MM.1S (cell line): Measurements from ENCODE around the gene PDLIM5.

Source experiments
- DNase-seq: peaks from one replicate; pipeline ENCODE4 v3.0.0-alpha.2; 2015
- H2AFZ ChIP-seq: fragments of 300-600 bp; sonication (generic); 2 replicates; pipeline ENCODE4 v1.6.0; 2016; ENCODE audit warnings: antibody characterized with exemption, low read length
- H3F3A ChIP-seq: fragments of 300-600 bp; sonication (generic); 2 replicates; pipeline ENCODE4 v1.6.1; 2016; ENCODE audit warnings: mild to moderate bottlenecking, antibody characterized with exemption, low read length, moderate library complexity, mixed read lengths; ENCODE audit not compliant: insufficient read depth
- H3K27ac ChIP-seq: fragments of 300-600 bp; sonication (generic); 2 replicates; pipeline ENCODE4 v1.5.1; 2016; ENCODE audit warnings: mild to moderate bottlenecking, low read length
- H3K27me3 ChIP-seq: fragments of 300-600 bp; sonication (generic); replicated peaks from 2 replicates; pipeline ENCODE4 v1.6.0; 2016; ENCODE audit warnings: low read length; ENCODE audit not compliant: insufficient read depth
- H3K36me3 ChIP-seq: fragments of 300-600 bp; sonication (generic); replicated peaks from 2 replicates; pipeline ENCODE4 v1.6.1; 2016; ENCODE audit warnings: mild to moderate bottlenecking, low read length, mixed read lengths; ENCODE audit not compliant: insufficient read depth
- H3K4me1 ChIP-seq: fragments of 300-600 bp; sonication (generic); 2 replicates; pipeline ENCODE4 v1.6.1; 2016; ENCODE audit warnings: low read length, mixed read lengths
- H3K4me2 ChIP-seq: fragments of 300-600 bp; sonication (generic); 2 replicates; pipeline ENCODE4 v1.6.0; 2016; ENCODE audit warnings: low read depth, low read length
- H3K4me3 ChIP-seq: fragments of 300-600 bp; sonication (generic); 2 replicates; pipeline ENCODE4 v1.5.1; 2016; ENCODE audit warnings: low read length, mixed read lengths
- H3K79me2 ChIP-seq: fragments of 300-600 bp; sonication (generic); 2 replicates; pipeline ENCODE4 v1.6.1; 2016; ENCODE audit warnings: mixed run types, low read length, mixed read lengths
- H3K9ac ChIP-seq: fragments of 300-600 bp; sonication (generic); 2 replicates; pipeline ENCODE4 v1.6.1; 2016; ENCODE audit warnings: low read length, mixed read lengths
- H3K9me2 ChIP-seq: fragments of 300-600 bp; sonication (generic); replicated peaks from 2 replicates; pipeline ENCODE4 v1.6.1; 2016; ENCODE audit warnings: mild to moderate bottlenecking, low read length, mixed read lengths; ENCODE audit not compliant: insufficient read depth
- H3K9me3 ChIP-seq: fragments of 300-600 bp; sonication (generic); replicated peaks from 2 replicates; pipeline ENCODE4 v1.6.1; 2016; ENCODE audit warnings: mild to moderate bottlenecking, low read length, mixed read lengths; ENCODE audit not compliant: insufficient read depth
- H4K20me1 ChIP-seq: fragments of 300-600 bp; sonication (generic); 2 replicates; pipeline ENCODE4 v1.6.1; 2016; ENCODE audit warnings: mild to moderate bottlenecking, low read length, moderate library complexity, mixed read lengths; ENCODE audit not compliant: insufficient read depth
- EZH2 ChIP-seq: fragments of 300-600 bp; sonication (generic); optimal IDR thresholded peaks from 2 replicates; pipeline ENCODE3; 2017; ENCODE audit warnings: low read depth, mild to moderate bottlenecking, antibody characterized with exemption, low read length, mixed read lengths
- EZH2phosphoT487 ChIP-seq: fragments of 300-600 bp; sonication (generic); IDR thresholded peaks from 2 replicates; pipeline ENCODE4 v1.6.1; 2018; ENCODE audit warnings: antibody characterized with exemption, low read length
- TF ChIP-seq, protein P1 (sequence below): fragments of 300-600 bp; sonication (generic); IDR thresholded peaks from 2 replicates; pipeline ENCODE4 v1.5.1; 2016; ENCODE audit warnings: antibody characterized with exemption, low read length, mixed read lengths

Gene PDLIM5

DNA sequence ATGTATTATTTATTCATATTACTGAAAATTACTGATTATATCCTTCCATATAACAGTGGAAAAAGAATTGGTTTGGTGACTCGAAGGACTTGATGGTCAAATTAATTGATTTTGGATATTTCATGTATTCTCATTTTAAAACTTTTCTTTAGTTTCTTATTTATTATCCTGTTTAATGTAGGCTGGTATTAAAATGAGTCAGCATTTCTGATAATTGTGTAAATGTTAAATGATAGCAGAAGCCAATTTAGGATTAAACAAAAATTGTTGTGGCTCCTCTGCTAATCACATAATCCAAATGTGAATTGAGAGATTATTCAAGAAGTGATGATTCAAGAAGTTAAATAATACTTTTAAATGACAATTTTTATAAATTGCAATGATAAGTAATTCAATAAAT is 38.7 kb downstream of the PDLIM5 start:
- TF ChIP-seq, protein P1, sequence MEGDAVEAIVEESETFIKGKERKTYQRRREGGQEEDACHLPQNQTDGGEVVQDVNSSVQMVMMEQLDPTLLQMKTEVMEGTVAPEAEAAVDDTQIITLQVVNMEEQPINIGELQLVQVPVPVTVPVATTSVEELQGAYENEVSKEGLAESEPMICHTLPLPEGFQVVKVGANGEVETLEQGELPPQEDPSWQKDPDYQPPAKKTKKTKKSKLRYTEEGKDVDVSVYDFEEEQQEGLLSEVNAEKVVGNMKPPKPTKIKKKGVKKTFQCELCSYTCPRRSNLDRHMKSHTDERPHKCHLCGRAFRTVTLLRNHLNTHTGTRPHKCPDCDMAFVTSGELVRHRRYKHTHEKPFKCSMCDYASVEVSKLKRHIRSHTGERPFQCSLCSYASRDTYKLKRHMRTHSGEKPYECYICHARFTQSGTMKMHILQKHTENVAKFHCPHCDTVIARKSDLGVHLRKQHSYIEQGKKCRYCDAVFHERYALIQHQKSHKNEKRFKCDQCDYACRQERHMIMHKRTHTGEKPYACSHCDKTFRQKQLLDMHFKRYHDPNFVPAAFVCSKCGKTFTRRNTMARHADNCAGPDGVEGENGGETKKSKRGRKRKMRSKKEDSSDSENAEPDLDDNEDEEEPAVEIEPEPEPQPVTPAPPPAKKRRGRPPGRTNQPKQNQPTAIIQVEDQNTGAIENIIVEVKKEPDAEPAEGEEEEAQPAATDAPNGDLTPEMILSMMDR: no peak
- TF ChIP-seq EZH2phosphoT487 (no peak), EZH2 (no peak)
- no peak for DNase-seq
- Histone ChIP-seq H3K79me2 (no peaks in the 10 kb centered on the region), H3K4me2 (no peak overlapping the region), H3K4me1 (no peaks in the 10 kb centered on the region), H3F3A (no peaks in the 10 kb centered on the region), H3K9ac (no peak overlapping the region), H3K4me3 (no peak overlapping the region), H4K20me1 (no peaks in the 10 kb centered on the region), H3K27ac (no peak overlapping the region), H2AFZ (no peak overlapping the region), H3K27me3 (no peaks in the 10 kb centered on the region), H3K9me2 (no peaks in the 10 kb centered on the region), H3K9me3 (no peaks in the 10 kb centered on the region), H3K36me3 (no peaks in the 10 kb centered on the region)

DNA sequence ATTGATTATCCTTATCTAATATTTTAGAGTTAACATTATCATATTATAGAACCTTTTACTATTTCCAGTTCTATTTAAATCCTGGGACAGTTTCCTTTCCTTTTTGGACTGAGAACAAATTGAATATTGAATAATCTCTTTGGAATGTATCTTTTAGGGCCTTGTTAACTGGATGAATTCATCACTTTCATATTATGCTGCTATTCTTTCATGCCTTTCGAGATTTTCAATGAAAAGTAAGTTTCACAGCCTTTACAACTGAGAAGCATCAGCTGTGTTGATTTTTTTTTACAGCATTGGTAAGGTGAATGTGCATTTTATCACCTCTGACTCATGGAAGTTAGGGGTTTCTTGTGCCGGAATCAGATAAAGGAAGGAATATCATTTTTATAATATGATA is 39.6 kb downstream of the PDLIM5 start:
- Histone ChIP-seq H3K9me3 (no peaks in the 10 kb centered on the region), H3K27ac (no peak overlapping the region), H3K9me2 (no peaks in the 10 kb centered on the region), H2AFZ (no peak overlapping the region), H3F3A (no peaks in the 10 kb centered on the region), H4K20me1 (no peaks in the 10 kb centered on the region), H3K4me1 (no peaks in the 10 kb centered on the region), H3K9ac (no peak overlapping the region), H3K79me2 (no peaks in the 10 kb centered on the region), H3K4me2 (no peak overlapping the region), H3K36me3 (no peaks in the 10 kb centered on the region), H3K4me3 (no peak overlapping the region), H3K27me3 (no peaks in the 10 kb centered on the region)
- TF ChIP-seq, protein P1: no peak
- DNase-seq: no peak

DNA sequence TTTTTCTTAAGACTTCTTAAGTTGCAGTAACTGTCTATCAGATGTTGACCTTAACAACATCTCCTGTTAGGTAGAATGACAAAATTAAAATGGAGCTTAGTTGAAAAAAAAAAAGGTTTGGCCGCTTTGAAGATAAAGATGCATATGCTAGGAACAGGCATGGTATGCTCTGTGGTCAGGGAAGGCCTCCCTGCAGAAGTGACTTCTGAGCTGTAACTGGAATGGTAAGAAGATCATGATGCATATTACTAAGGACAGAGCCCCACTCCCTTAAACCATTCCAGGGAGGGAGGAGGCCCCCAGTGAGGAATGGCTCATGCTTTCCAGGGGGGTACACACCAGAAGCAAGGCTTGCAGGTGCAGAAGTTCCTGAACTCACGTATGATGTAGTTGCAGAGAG is 43.7 kb downstream of the PDLIM5 start:
- H3K9me3 ChIP-seq: no peaks in the 10 kb centered on the region
- DNase-seq: no peak
- H3K27me3 ChIP-seq: no peaks in the 10 kb centered on the region
- H2AFZ ChIP-seq: no peak overlapping the region
- no peaks in the 10 kb centered on the region for H4K20me1 ChIP-seq
- no peaks in the 10 kb centered on the region for H3K9me2 ChIP-seq
- H3K4me1 ChIP-seq: no peaks in the 10 kb centered on the region
- no peak overlapping the region for H3K4me2 ChIP-seq
- H3K79me2 ChIP-seq: no peaks in the 10 kb centered on the region
- no peak overlapping the region for H3K4me3 ChIP-seq
- H3K36me3 ChIP-seq: no peaks in the 10 kb centered on the region
- H3K9ac ChIP-seq: no peak overlapping the region
- TF ChIP-seq EZH2 (no peak), EZH2phosphoT487 (no peak)
- TF ChIP-seq, protein P1: no peak
- H3K27ac ChIP-seq: no peak overlapping the region
- no peaks in the 10 kb centered on the region for H3F3A ChIP-seq
